PFSK-1 (cell line): ENCODE results near the gene SIRT2.

Experiments used
- POLR2AphosphoS5 ChIP-seq: IDR thresholded peaks from 2 replicates; pipeline ENCODE4 v1.6.1; 2012; ENCODE audit warnings: low read depth, mild to moderate bottlenecking, control low read depth, low read length, moderate library complexity
- SIN3A ChIP-seq: IDR thresholded peaks from 2 replicates; pipeline ENCODE4 v1.6.1; 2012; ENCODE audit warnings: mild to moderate bottlenecking, low read length, moderate library complexity, borderline replicate concordance; ENCODE audit not compliant: insufficient read depth

- TF ChIP-seq POLR2AphosphoS5 (no peak), SIN3A (no peak)
Observed at GRCh38 chr19:38900743-38901190, 1.3 kb upstream of the SIRT2 start.
